Lung (tissue), 12 donors: ENCODE results near the gene SHB. TPM values are rescaled to one million over a fixed set of nuclear protein-coding genes. Genes with fewer than 3 reads are reported as not detected.

Experiments used
- ATAC-seq: fragments of 200-7000 bp; cut with Tn5 transposase; one replicate; pipeline ENCODE4 v1.9.1; 2020; ENCODE audit warnings: moderate number of reproducible peaks; ENCODE audit not compliant: insufficient read depth, low FRiP score
- DNase-seq, 3 donors: peaks; one replicate each; pipeline ENCODE4 v3.0.0-alpha.2; 2013 to 2017
- H3K27ac ChIP-seq, 2 donors: one replicate each; pipeline ENCODE4 v1.5.1; 2013; ENCODE audit warnings: mild to moderate bottlenecking in 2 of 2, moderate library complexity in 2 of 2, control low read depth in 1 of 2, inconsistent platforms in 1 of 2, low read depth in 1 of 2, low read length in 1 of 2
- H3K27me3 ChIP-seq, 3 donors: one replicate each; pipeline ENCODE4 v1.5.1; 2013; ENCODE audit warnings: low read length in 2 of 3; ENCODE audit not compliant: control insufficient read depth in 3 of 3, insufficient read depth in 3 of 3
- H3K36me3 ChIP-seq, 4 donors: one replicate each; pipeline ENCODE4 v1.5.1; 2013; ENCODE audit warnings: low read length in 4 of 4, mild to moderate bottlenecking in 1 of 4, moderate library complexity in 1 of 4; ENCODE audit not compliant: control insufficient read depth in 4 of 4, insufficient read depth in 4 of 4
- H3K4me1 ChIP-seq, 5 donors: one replicate each; pipeline ENCODE4 v1.5.1; 2013; ENCODE audit warnings: low read length in 5 of 5, mild to moderate bottlenecking in 2 of 5, moderate library complexity in 1 of 5; ENCODE audit not compliant: control insufficient read depth in 5 of 5, insufficient read depth in 5 of 5
- H3K4me3 ChIP-seq: one replicate; pipeline ENCODE4 v1.5.1; 2013; ENCODE audit warnings: mild to moderate bottlenecking, control low read depth, moderate library complexity
- H3K9ac ChIP-seq, 2 donors: one replicate each; pipeline ENCODE4 v1.5.1; 2013; ENCODE audit warnings: low read length in 2 of 2, control low read depth in 1 of 2; ENCODE audit not compliant: insufficient read depth in 1 of 2
- H3K9me3 ChIP-seq, 4 donors: one replicate each; pipeline ENCODE4 v1.5.1; 2013; ENCODE audit warnings: low read length in 3 of 4, mild to moderate bottlenecking in 1 of 4, moderate library complexity in 1 of 4; ENCODE audit not compliant: control insufficient read depth in 4 of 4, insufficient read depth in 3 of 4
- WGBS, 2 donors: extraction: QIAGEN DNeasy Blood & Tissue Kit; methylation state at CpG; one replicate each; pipeline ENCODE4 v1.1.7; 2013; 5-methylcytosine and 5-hydroxymethylcytosine counted together
- polyA plus RNA-seq, 2 donors: library from polyadenylated mRNA; stranded (reverse); fragments of 200-250 nt; gene quantifications; one replicate each; pipeline ENCODE4 v1.2.1, GENCODE V29; 2013
- total RNA-seq, 2 donors: library from RNA; depleted of rRNA in 1 of 2; stranded (reverse); fragments of >200 nt in 1 of 2; gene quantifications; one replicate each; pipeline ENCODE4 v1.2.1, GENCODE V29; 2014 to 2021
- TF ChIP-seq, protein P1 (sequence below): IDR thresholded peaks from 2 replicates; pipeline ENCODE4 v1.5.1; 2012; ENCODE audit warnings: mild to moderate bottlenecking; ENCODE audit errors: control extremely low read depth, extremely low read depth
- donor health status: control.
- donor health status: control.
- donor health status: Bipolar disorder and iron deficiency.
- donor health status: healthy.
- donor health status: DM: yes; HTN: yes; CAD: no.

SHB gene
- total and polyA plus RNA-seq, 4 donors = 10.8 to 32.3 (median 14.4) TPM

DNA sequence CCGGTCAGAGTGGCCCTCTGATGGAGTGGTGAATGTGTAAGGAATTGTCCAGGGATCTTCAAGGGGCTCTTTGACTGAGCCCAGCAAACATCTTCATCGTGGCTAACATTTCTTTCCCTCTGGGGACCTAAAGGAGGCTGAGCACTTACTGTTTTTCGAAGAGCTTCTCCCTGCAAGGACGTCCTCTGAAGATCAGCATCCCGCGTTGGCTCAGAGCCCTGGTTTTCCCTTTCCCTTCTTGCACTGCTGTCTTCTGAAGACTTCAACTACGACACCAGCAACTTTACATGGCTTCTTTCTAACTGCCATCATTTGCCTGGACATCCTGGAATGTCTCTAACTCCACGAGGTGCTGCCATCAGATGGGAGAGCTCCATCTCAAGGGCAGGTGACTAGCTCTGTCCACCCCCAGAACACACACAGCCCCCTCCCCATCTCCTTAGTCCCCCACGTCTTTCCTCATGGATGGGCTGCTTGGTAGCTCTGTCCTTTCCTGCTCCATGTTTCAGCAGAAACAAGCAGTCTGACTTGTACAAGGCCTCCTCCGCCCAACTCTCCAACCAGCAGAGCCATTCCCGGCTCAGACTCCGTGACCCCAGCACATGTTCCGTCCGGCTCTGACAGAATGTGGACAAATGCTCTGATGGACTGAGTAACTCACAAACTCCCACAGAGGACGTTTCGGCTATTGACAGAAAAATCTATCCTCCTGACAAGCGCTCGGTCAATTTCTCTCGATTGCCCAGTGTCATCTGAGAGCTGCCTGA lies 17.1 kb downstream of the SHB start:
- DNase-seq = no peak
- 87 to 92% methylated on average over 19 of the region's 19 CpGs for WGBS, 2 donors

DNA sequence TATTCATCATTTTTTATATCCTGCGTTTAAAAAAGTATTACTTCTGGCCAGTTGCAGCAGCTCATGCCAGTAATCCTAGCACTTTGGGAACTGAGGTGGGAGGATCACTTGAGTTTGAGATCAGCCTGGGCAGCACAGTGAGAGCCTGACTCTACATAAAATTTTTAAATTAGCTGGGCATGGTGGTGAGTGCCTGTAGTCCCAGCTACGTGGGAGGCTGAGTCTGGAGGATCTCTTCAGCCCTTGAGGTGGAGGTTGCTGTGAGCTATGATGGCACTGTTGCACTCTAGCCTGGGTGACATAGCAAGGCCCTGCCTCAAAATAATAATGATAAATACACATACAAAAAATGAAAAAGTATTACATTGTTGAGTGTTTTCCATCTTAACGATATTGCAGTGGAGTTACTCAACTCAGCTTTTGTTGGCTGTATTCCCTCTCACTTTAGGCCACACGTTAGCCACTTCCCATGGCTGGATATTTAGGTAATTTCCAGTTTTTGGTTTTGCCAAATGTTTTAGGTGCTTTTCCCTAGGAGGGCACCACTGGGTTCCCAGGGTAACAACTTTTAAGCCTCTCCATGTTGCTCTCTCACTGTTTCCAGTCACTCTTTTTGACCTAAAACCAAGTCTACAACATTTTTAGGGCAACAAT lies 20.6 kb downstream of the SHB start:
- DNase-seq (no peak), ATAC-seq (no peak)
- Histone ChIP-seq H3K9me3 (no peaks in the 10 kb centered on the region), H3K27me3 (no peaks in the 10 kb centered on the region), H3K9ac (no peak overlapping the region), H3K27ac (peak overlapping the region; percentile 48 to 88), H3K4me1 (peaks cover 13 to 28% (median 22%) of the 10 kb centered on the region in 5 donors), H3K36me3 (peaks cover 0 to 3% (median 0%) of the 10 kb centered on the region in 4 donors), H3K4me3 (no peak overlapping the region)
- TF ChIP-seq, protein P1, sequence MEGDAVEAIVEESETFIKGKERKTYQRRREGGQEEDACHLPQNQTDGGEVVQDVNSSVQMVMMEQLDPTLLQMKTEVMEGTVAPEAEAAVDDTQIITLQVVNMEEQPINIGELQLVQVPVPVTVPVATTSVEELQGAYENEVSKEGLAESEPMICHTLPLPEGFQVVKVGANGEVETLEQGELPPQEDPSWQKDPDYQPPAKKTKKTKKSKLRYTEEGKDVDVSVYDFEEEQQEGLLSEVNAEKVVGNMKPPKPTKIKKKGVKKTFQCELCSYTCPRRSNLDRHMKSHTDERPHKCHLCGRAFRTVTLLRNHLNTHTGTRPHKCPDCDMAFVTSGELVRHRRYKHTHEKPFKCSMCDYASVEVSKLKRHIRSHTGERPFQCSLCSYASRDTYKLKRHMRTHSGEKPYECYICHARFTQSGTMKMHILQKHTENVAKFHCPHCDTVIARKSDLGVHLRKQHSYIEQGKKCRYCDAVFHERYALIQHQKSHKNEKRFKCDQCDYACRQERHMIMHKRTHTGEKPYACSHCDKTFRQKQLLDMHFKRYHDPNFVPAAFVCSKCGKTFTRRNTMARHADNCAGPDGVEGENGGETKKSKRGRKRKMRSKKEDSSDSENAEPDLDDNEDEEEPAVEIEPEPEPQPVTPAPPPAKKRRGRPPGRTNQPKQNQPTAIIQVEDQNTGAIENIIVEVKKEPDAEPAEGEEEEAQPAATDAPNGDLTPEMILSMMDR = no peak
- WGBS, 2 donors = 51 to 59% methylated on average over 4 of the region's 4 CpGs

More for the DNA sequence above, 17.1 kb downstream of the SHB start:
- no peak for ATAC-seq
- TF ChIP-seq, protein P1 = no peak
- peaks cover 12 to 32% (median 21%) of the 10 kb centered on the region in 5 donors for H3K4me1 ChIP-seq
- peaks cover 0 to 6% (median 0%) of the 10 kb centered on the region in 4 donors for H3K36me3 ChIP-seq
- H3K9ac ChIP-seq = no peak overlapping the region
- H3K4me3 ChIP-seq = no peak overlapping the region
- H3K27me3 ChIP-seq = no peaks in the 10 kb centered on the region
- no peaks in the 10 kb centered on the region for H3K9me3 ChIP-seq
- peak overlapping the region in 1 of 2 donors; percentile 26 for H3K27ac ChIP-seq

DNA sequence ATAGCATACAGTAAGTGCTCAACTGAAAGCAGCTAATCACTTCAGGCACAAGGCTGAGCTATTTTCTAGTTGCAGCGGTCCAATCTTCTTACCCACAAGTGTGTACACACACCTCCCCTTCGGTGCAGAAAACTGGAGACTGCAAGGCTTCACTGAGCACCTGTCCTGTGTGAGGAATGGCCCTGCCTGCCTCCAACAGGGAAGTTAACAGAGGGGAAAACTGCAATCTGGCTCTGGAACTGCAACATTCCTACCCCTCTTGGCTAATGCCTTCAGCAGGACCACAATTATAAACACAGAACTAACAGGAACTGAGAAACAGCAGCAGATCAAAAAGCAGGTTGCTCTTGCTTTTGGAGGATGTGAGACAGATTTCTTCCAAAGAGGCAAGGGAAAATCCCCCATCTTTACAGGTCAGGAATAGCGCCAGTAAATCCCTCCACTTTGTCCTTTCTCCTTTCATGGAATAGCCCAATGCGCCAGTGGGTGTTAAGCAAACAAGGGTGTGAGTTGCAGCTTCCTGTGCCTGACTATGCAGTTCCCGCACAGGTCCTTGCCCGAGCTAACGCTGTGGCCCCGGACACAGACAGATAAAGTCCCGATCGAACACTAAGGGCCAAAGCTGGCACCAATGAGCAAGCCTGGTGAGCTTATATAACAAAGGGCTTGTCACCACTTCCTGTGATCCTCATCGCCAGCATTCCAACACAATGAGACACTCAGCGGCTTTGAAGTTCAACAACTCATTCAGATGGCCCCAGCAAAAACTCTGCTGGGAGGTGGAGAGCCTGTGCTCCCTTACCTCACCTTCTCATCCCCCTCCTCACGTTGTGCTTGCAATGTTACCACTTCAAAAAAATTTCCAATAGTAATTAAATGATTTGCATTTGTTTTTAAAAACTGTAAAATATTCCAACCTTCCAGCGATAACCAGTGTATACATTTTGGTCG lies 21.5 kb downstream of the SHB start:
- TF ChIP-seq, protein P1 = no peak
- peak; percentile 64 for ATAC-seq
- H3K4me3 ChIP-seq = no peak overlapping the region
- peak overlapping the region in 1 of 2 donors; percentile 42 for H3K9ac ChIP-seq
- 20 to 21% methylated on average over 15 of the region's 15 CpGs for WGBS, 2 donors
- H3K9me3 ChIP-seq = no peaks in the 10 kb centered on the region
- DNase-seq = peak; percentile 72 to 78 (median 73)
- no peaks in the 10 kb centered on the region for H3K27me3 ChIP-seq
- peaks cover 0 to 3% (median 0%) of the 10 kb centered on the region in 4 donors for H3K36me3 ChIP-seq
- H3K27ac ChIP-seq = peak overlapping the region; percentile 85 to 96
- H3K4me1 ChIP-seq = peaks cover 13 to 26% (median 23%) of the 10 kb centered on the region in 5 donors
